SW 1271 (cell line): Measurements from ENCODE around the gene ZMYND8.
"Not testable (repeated sequence)": the region's sequence is repeated elsewhere in the genome, so short reads cannot be mapped to it uniquely, and the experiment has no call there.

ENCODE experiments used
- DNase-seq, 2 experiments: peaks; one replicate each; lab custom pipeline; 2025; lab: John Stamatoyannopoulos, UW

ZMYND8 gene

GRCh38 chr20:47286681-47287080, 69.8 kb downstream of the ZMYND8 start:
- no peak for DNase-seq

GRCh38 chr20:47285189-47285588, 71.3 kb downstream of the ZMYND8 start:
- no peak for DNase-seq

GRCh38 chr20:47284373-47284772, 72.1 kb downstream of the ZMYND8 start:
- no peak for DNase-seq

- DNase-seq, result no peak
Observed at GRCh38 chr20:47283411-47283810, 73.1 kb downstream of the ZMYND8 start.

DNA sequence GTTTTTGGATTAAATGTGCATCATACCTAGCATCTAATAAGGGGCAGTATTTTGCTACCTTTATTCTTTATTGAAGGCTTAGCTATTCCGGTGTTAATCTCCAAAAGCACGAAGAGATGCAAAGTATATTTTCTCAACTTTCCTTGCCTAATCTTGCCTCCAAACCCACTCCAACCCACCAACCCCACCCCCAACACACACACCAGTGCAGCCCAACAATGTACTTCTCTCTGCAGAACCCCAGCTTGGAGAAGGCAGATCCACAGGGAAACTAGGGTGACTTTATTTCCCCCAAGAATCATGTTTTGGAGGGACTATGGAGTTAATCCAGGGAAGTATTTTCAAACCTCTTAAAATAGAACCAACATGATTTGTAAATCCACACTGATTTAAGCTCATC, 73.6 kb downstream of the ZMYND8 start:
- DNase-seq, result no peak

DNA sequence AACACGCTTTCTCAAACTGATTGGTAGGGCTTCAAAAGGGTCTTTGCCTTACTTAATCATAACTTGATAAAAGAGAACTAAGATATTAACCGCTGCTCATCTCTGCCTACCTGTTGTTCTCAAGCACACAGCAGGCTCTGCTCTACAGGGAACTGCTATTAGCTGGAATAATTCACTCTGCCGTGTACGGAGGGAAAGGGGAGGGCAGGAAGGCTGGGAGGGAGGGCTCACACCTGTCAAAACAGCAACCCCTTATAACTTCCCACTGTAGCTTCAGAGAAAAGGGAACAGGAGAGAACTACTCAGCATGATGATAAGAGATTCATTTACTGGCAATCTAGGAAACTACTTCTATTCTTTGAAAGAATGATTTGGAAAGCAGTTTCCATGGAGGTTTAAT, 75.1 kb downstream of the ZMYND8 start:
- DNase-seq, result no peak

DNA sequence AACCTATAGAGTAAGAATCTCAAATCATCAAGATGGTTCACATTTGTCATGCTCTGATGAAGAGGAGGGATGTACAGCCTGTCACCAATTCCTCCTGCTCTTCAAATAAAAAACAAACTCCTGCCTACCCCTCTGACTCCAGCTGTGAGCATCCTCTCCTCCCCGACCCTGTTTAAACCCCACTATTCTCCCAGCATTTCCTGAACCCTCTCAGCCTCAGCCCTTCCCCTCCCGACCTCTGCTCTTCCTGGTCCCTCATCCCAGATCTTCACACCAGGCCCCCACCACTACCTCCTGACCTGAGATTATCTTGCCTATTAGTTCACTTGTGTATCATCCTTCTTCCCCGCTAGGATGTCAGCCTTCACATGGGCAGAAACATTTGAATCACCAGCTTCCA, 75.8 kb downstream of the ZMYND8 start:
- DNase-seq, result no peak

GRCh38 chr20:47280228-47280627, 76.3 kb downstream of the ZMYND8 start:
- no peak for DNase-seq

- no peak for DNase-seq
Observed at GRCh38 chr20:47278907-47279348, 77.6 kb downstream of the ZMYND8 start.

DNA sequence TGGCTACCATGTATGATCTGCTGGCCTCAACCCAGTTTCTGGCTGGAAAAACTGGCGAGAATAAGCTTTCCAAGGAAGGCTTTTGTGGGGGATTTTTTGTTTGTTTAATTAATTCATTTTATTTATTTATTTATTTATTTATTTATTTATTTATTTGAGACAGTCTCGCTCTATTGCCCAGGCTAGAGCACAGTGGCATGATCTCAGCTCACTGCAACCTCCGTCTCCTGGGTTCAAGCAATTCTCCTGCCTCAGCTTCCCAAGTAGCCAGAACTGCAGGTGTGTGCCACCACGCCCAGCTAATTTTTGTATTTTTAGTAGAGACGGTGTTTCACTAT, 79.0 kb downstream of the ZMYND8 start:
- not testable (repeated sequence) for DNase-seq

DNA sequence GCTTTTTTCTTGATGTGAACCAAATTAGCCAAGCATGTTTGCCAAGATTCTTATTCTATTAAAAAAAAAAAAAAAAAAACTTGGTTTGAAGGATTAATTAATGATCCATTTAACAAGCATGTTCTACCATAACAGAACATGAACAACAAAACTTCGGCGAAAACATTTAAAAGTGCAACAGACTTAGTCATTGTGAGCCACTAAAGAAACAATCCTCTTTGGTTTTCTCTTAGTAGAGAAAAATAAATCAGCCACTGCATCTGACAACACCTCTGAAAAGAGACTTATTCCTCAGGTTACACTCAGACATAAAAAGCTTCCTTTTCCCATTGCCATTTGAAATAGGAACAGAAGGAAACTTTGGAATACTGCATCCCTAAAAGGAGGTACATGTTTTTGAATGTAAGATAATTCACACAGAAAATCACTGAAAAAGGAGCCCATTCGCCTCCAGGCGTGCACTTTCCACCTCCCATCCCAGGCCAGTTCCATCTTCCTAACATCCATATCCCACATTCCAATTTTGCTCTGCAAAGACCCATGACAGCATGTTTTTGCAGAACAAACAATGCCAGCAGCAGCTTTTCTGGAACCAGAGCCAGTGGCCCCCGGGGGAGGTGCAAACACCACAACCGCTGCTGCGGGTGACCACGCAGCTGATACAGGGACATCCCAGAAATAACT, 79.5 kb downstream of the ZMYND8 start:
- no peak for DNase-seq

DNA sequence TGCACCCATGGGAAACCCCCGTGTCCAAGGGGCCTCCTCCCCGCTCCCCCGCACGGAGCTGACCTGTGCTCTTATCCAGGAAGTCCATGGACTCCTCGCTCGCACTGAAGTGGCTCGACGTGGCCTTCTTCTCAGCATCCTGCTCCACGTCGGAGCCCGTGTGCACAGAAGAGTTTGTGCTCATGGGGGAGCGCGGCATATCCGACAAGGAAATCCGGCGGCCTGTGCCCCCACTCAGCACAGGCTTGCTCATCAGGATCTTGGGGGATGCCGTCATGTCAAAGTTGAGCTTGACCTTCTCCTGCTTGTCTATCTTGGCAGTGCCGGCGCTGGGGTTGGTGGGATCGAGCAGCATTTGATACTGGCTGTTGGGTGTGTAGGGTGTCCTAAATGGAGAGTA, 80.2 kb downstream of the ZMYND8 start:
- no peak for DNase-seq

- DNase-seq, result no peak
Observed at GRCh38 chr20:47275548-47275947, 81.0 kb downstream of the ZMYND8 start.

GRCh38 chr20:47274401-47275108, 81.9 kb downstream of the ZMYND8 start:
- peak; percentile 66 to 89 for DNase-seq

- DNase-seq, result peak in 1 of 2 experiments; percentile 27
Observed at GRCh38 chr20:47273591-47274235, 82.8 kb downstream of the ZMYND8 start.

DNA sequence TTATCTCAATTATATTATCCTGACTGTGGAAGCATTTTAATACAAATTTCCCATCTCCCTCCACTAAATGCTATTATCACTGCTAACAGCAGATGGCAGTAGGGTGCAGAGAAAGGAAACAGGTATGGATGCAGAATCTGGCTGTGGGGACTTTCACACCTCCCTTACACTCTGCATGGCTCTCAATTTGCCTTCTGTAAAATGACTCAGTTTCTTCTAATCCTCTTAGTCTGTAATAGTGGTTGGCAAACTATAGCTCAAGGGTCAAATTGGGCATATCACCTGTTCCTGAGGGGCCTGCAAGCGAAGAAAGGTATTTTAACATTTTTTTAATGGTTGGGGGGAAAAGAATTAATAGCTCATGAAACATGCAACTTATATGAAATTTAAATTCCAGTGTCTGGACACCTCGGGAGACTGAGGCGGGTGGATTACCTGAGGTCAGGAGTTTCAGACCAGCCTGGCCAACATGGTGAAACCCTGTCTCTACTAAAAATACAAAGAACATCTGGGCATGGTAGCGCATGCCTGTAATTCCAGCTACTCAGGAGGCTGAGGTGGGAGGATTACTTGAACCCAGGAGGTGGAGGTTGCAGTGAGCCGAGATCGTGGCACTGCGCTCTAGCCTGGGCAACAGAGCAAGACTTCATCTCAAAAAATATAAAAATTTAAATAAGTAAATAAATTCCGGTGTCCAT, 83.5 kb downstream of the ZMYND8 start:
- DNase-seq, result peak in 1 of 2 experiments; percentile 62

DNA sequence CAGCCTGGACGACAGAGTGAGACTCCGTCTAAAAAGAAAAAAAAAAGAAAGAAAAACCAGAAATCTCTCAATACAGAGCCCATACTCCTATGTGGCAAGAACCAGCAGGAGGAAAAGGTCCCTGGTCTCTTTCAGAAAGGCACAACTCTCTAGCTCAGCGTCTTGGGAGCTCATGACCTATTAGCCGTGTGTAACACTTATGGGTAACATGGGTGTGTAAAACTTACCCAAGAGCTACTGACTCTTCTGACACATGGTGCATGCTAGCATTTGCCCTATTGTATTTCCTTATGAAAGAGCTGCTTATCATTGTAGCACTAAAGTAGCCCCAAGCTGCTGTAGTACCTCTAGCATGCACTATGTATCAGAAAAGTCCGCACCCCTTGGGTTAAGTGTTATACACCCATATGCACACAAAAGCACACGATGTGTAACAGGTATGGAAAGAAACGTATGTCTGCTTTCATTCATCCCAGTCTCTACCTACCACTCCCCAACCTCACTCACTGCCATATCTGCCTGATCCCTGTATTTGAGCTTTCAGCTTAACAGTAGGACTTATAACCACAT, 85.4 kb downstream of the ZMYND8 start:
- DNase-seq, result no peak

DNA sequence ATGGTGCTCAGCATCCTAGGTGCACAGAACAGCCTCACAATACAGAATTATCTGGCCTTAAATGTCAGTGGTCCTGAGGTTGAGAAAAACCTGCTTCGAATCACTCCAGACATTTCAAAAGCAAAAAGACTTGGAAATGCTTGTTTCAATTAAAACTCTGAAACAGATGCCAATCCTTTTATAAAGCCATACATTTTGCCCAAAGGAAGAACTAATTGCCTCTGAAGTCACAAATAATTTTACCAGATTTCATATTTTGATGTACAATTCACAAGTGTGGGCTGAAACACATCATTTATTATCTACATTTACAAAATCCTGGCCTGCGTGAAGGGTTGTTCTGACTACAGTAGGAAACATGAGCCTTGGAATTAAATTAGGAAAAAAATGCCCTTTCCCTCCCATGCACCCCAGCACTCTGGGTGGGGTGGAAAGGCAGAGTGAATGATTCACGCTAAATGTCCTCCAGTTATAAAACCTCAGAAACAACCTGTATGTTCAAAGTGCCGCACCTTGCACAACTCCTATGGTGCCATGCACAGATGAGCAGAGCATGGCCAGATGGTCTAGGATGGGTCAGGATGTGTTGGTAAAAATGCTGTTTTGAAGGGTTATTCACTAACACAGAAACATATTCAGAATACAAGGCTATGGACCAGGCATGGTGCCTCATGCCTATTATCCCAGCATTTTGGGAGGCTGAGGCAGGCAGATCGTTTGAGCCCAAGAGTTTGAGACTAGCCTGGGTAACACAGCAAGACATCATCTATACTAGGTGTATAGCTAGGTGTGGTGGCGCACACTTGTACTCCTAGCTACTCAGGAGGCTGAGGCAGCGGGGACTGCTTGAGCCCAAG, 87.0 kb downstream of the ZMYND8 start:
- no peak for DNase-seq

GRCh38 chr20:47267621-47268020, 88.9 kb downstream of the ZMYND8 start:
- no peak for DNase-seq

DNA sequence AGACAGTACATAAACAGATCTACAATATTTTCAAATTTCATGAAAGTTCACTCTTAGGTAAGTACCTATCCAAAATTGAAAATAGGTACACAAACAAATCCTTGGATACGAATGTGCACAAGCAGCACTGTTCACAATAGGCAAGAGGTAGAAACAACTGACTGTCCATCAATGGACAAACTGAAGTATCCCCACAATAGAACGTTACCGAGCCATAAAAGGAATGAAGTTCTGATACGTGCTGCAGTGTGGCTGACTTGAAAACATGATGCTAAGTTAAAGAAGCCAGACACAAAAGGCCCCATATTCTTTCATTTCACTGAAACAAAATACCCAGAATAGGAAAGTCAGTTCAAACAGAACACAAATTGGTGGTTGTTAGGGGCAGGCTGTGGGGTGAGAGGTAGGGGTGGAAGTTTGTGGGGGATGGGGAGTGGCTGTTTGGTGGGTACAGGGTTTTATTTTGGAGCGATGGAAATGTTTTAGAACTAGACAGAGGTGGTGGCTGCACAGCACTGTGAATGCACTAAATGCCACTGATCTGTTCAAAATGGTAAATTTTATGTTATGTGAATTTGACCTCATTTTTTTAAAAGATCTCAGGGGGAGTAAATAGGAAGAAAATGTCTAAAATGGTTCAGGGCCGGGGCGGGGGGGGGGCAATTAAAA, 89.5 kb downstream of the ZMYND8 start:
- no peak for DNase-seq

- DNase-seq, result no peak
Observed at GRCh38 chr20:47265984-47266383, 90.5 kb downstream of the ZMYND8 start.
